ENCODE data around the gene IGF1. TPM values are rescaled to one million over a fixed set of nuclear protein-coding genes. Genes with fewer than 3 reads are reported as not detected.

IGF1 gene
- total and polyA plus RNA-seq, 9 of the 15 experiments (the other 6 are each of a cell fraction or from before 2014, with no cell fraction given): 3.7 to 13.9 (median 4.5) TPM

DNA sequence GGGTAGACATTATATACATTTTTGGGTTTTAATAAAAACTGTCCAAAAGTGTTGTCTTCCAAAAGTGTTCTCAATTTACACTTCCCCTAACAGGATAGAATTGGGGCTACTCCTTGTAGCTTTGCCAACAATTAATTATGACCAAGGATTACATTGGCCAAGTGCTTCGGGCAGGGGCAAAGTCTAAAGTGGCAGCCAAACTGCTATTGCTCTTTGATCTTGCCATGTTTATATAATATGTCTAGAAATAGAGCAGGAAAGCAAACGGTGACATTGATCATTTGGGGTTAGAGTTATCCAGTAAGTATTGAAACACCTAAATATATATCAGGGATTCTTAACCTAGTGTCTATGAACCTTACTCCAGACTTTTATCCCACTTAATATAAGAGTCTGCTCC, 31.2 kb upstream of the IGF1 start (continued):
- TF ChIP-seq, protein P1, sequence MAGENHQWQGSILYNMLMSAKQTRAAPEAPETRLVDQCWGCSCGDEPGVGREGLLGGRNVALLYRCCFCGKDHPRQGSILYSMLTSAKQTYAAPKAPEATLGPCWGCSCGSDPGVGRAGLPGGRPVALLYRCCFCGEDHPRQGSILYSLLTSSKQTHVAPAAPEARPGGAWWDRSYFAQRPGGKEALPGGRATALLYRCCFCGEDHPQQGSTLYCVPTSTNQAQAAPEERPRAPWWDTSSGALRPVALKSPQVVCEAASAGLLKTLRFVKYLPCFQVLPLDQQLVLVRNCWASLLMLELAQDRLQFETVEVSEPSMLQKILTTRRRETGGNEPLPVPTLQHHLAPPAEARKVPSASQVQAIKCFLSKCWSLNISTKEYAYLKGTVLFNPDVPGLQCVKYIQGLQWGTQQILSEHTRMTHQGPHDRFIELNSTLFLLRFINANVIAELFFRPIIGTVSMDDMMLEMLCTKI (IDR thresholded peaks at IDR 0.05; ENCODE audit: partially characterized antibody): no peak
- TF ChIP-seq GABPB2 (CRISPR knock-in tag; conservative IDR thresholded peaks at IDR 0.05) (no peak), ETS2 (tag; IDR thresholded peaks at IDR 0.05; ENCODE audit: borderline replicate concordance, poor library complexity, severe bottlenecking) (no peak), SREBF2 (CRISPR knock-in tag; IDR thresholded peaks at IDR 0.05) (no peak), ZKSCAN8 (CRISPR knock-in tag; IDR thresholded peaks at IDR 0.05) (no peak)
- TF ChIP-seq, protein P2, sequence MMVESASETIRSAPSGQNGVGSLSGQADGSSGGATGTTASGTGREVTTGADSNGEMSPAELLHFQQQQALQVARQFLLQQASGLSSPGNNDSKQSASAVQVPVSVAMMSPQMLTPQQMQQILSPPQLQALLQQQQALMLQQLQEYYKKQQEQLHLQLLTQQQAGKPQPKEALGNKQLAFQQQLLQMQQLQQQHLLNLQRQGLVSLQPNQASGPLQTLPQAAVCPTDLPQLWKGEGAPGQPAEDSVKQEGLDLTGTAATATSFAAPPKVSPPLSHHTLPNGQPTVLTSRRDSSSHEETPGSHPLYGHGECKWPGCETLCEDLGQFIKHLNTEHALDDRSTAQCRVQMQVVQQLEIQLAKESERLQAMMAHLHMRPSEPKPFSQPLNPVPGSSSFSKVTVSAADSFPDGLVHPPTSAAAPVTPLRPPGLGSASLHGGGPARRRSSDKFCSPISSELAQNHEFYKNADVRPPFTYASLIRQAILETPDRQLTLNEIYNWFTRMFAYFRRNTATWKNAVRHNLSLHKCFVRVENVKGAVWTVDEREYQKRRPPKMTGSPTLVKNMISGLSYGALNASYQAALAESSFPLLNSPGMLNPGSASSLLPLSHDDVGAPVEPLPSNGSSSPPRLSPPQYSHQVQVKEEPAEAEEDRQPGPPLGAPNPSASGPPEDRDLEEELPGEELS (CRISPR knock-in tag; IDR thresholded peaks at IDR 0.05; ENCODE audit: borderline replicate concordance): no peak
- TF ChIP-seq, protein P3, sequence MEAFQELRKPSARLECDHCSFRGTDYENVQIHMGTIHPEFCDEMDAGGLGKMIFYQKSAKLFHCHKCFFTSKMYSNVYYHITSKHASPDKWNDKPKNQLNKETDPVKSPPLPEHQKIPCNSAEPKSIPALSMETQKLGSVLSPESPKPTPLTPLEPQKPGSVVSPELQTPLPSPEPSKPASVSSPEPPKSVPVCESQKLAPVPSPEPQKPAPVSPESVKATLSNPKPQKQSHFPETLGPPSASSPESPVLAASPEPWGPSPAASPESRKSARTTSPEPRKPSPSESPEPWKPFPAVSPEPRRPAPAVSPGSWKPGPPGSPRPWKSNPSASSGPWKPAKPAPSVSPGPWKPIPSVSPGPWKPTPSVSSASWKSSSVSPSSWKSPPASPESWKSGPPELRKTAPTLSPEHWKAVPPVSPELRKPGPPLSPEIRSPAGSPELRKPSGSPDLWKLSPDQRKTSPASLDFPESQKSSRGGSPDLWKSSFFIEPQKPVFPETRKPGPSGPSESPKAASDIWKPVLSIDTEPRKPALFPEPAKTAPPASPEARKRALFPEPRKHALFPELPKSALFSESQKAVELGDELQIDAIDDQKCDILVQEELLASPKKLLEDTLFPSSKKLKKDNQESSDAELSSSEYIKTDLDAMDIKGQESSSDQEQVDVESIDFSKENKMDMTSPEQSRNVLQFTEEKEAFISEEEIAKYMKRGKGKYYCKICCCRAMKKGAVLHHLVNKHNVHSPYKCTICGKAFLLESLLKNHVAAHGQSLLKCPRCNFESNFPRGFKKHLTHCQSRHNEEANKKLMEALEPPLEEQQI (IDR thresholded peaks at IDR 0.05): no peak

All from K562 (cell line).